ENCODE measurements around the gene BAMBI.
"Not testable (repeated sequence)": the region's sequence is repeated elsewhere in the genome, so short reads cannot be mapped to it uniquely, and the experiment has no call there.

BAMBI gene

DNA sequence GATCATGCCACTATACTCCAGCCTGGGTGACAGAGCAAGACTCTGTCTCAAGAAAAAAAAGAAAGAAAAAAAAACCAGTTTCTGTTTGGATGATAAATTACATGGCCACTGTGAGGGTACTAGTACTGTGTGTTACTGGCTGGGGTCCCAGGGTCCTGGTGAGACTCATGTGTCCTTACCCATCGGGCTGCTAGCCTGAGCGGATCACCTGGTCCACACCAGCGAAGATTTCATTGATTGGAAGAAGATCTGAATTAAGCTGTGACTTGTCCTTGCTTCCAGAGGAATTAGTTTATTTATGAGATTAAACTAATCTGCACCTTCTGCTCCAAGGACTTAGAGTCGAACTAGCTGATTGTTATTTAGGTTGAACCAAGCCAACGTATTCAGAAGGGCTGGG, 40.0 kb upstream of the BAMBI start:
- TF ChIP-seq, protein P1, sequence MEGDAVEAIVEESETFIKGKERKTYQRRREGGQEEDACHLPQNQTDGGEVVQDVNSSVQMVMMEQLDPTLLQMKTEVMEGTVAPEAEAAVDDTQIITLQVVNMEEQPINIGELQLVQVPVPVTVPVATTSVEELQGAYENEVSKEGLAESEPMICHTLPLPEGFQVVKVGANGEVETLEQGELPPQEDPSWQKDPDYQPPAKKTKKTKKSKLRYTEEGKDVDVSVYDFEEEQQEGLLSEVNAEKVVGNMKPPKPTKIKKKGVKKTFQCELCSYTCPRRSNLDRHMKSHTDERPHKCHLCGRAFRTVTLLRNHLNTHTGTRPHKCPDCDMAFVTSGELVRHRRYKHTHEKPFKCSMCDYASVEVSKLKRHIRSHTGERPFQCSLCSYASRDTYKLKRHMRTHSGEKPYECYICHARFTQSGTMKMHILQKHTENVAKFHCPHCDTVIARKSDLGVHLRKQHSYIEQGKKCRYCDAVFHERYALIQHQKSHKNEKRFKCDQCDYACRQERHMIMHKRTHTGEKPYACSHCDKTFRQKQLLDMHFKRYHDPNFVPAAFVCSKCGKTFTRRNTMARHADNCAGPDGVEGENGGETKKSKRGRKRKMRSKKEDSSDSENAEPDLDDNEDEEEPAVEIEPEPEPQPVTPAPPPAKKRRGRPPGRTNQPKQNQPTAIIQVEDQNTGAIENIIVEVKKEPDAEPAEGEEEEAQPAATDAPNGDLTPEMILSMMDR (conservative IDR thresholded peaks at IDR 0.05; ENCODE audit: low read depth) = no peak
- H3K27ac ChIP-seq = no peak overlapping the region
- CTCF ChIA-PET = no interaction called here
- POLR2A ChIA-PET (ENCODE audit: low non-redundant PET) = no interaction called here
- DNase-seq (ENCODE audit: low spot score) = no peak

DNA sequence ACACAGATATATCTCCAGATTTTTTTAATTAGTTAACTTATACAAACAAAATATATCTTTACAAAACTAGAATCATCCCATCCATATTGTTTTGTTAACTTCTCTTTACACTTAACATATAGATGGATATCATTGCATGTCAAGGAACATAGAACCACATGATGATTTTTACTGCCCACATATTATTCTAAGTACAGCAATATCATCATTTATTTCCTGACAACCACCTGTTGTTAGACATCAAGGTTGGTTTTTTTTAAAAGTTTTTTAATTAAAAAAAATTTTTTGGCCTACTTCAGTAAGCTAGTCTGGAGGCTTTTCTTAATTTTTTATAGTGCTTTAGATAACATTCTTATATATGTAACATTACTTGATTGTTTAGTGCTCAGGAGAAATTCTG, 38.9 kb upstream of the BAMBI start:
- no peak overlapping the region for H3K27ac ChIP-seq
- no peak for DNase-seq (ENCODE audit: low spot score)
- TF ChIP-seq, protein P1 (conservative IDR thresholded peaks at IDR 0.05; ENCODE audit: low read depth) = no peak
- CTCF ChIA-PET = no interaction called here
- POLR2A ChIA-PET (ENCODE audit: low non-redundant PET) = interaction anchor here (0.6 kb wide), 1 partner anchor 19 kb away, joined by 3 read pairs; no protein-coding TSS in a partner anchor

DNA sequence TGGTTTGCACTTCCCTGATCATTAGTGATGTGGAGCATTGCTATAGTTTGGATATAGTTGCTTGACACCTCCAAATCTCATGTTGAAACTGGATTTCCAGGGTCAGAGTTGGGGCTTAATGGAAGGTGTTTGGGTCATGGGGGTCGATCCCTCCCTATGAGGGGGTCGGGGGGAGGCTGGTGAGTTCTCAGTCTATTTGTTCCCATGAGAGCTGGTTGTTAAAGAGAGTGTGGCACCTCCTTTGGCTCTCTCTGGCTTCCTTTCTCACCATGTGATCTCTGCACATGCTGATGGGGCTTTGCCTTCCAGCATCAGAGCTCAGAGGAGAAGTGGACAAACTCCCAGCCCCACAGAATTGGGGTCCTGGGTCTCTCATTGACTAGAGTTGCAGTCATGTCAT, 36.8 kb upstream of the BAMBI start:
- ChIA-PET CTCF (no interaction called here), POLR2A (ENCODE audit: low non-redundant PET) (no interaction called here)
- TF ChIP-seq, protein P1 (conservative IDR thresholded peaks at IDR 0.05; ENCODE audit: low read depth) = no peak
- no peak for DNase-seq (ENCODE audit: low spot score)
- no peak overlapping the region for H3K27ac ChIP-seq

DNA sequence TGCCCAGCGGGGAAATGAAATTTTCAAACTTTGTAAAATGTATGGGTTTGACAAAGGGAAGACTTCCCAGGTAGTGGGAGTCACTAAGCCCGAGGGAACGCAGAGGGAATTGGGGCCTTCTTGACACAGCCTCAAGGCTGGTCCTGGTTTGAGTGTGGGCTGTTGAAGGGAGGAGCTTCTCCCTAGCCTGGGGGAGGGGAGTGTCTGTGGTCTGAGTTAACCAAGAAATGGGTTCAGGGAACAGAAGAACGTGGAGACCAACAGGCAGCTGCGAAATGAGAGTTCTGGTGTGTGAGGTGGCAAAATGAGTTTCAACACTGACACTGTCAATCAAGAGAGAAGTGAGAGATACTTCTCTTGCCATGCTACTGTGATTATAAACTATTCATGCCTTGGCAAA, 32.7 kb upstream of the BAMBI start:
- ChIA-PET CTCF (no interaction called here), POLR2A (ENCODE audit: low non-redundant PET) (no interaction called here)
- DNase-seq (ENCODE audit: low spot score) = no peak
- H3K27ac ChIP-seq = no peak overlapping the region
- TF ChIP-seq, protein P1 (conservative IDR thresholded peaks at IDR 0.05; ENCODE audit: low read depth) = no peak

DNA sequence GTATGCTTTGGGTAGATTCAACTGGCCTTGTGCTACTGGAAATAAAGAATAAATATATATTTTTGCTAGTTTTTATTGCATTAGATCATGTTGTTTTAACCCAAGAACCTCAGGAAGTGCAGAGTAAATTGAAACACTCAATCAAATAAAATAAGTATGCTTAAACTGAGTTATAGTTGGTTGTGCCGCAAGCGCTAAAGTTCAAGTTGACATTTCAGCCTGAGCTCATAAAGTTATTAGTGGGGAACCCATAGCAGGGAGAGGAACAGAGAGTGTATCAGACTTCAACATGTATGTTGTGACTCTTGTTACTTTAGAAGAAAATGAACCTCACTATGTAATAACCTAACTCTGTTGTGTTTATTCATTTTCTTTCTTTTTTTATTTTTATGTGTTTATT, 25.2 kb upstream of the BAMBI start:
- TF ChIP-seq, protein P1 (conservative IDR thresholded peaks at IDR 0.05; ENCODE audit: low read depth) = no peak
- no peak overlapping the region for H3K27ac ChIP-seq
- CTCF ChIA-PET = no interaction called here
- DNase-seq (ENCODE audit: low spot score) = no peak
- POLR2A ChIA-PET (ENCODE audit: low non-redundant PET) = no interaction called here

DNA sequence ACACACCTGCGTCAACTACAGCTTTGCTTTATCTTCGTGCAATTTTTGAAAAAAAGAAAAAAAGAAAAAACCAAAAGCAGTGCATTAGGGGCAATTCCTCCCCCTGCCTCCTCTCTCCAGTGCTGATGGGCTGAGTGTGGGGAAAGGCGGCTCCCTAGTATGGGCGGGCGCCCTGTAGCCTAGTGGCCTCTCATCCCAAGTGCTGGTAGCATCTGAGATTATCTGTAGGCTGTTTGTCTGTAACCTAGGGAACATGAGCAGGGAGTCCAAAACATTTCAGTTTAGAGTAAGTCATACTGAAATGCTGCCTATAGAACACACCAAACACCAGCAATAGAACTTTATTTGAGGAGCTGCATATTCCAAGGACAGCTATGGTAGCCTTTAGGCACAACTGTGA, 24.6 kb upstream of the BAMBI start:
- TF ChIP-seq, protein P1 (conservative IDR thresholded peaks at IDR 0.05; ENCODE audit: low read depth) = no peak
- no peak for DNase-seq (ENCODE audit: low spot score)
- POLR2A ChIA-PET (ENCODE audit: low non-redundant PET) = interaction anchor here (0.5 kb wide), 1 partner anchor 1050 kb away, joined by 5 read pairs; no protein-coding TSS in a partner anchor
- CTCF ChIA-PET = no interaction called here
- no peak overlapping the region for H3K27ac ChIP-seq

DNA sequence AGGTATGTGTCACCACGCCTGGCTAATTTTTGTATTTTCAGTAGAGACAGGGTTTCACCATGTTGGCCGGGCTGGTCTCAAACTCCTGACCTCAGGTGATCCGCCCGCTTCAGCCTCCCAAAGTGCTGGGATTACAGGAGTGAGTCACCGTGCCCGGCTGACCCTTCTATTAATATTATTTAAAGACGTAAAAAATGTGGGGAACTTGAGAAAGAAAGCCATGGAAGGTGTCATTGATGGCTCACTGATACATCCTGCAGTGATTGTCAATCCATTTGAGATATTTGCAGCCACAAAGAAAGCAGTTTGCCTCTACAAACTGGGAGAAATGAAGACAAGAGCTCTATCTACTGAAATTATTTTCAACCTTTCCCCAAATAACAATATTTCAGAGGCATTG, 18.5 kb upstream of the BAMBI start:
- H3K27ac ChIP-seq; CTCF ChIA-PET; DNase-seq (ENCODE audit: low spot score); POLR2A ChIA-PET (ENCODE audit: low non-redundant PET): not testable (repeated sequence)
